Kidney glomerular epithelial cell (primary cell): ENCODE measurements around the gene SPIB.
"Not testable (repeated sequence)": the region's sequence is repeated elsewhere in the genome, so short reads cannot be mapped to it uniquely, and the experiment has no call there.

Source experiments
- DNase-seq: peaks from one replicate; lab custom pipeline; 2025; lab: John Stamatoyannopoulos, UW

SPIB gene

GRCh38 chr19:50468818-50469217 is 50.1 kb downstream of the SPIB start:
- no peak for DNase-seq

- not testable (repeated sequence) for DNase-seq
Observed at GRCh38 chr19:50473336-50473735, 54.6 kb downstream of the SPIB start.

- DNase-seq: no peak
Observed at GRCh38 chr19:50475101-50475568, 56.4 kb downstream of the SPIB start.

- DNase-seq: no peak
Observed at GRCh38 chr19:50475736-50476223, 57.0 kb downstream of the SPIB start.

GRCh38 chr19:50476224-50476906 is 57.6 kb downstream of the SPIB start, which contains the start of the genes EMC10 and GARIN5A:
TSS of gene EMC10 (plus strand) at chr19:50476507. CDS start at chr19:50476545, 38 bp downstream.
TSS of gene GARIN5A (minus strand) at chr19:50476848. CDS start at chr19:50476388, 460 bp downstream.
- peak; percentile 88 for DNase-seq

GRCh38 chr19:50476907-50477238 is 58.1 kb downstream of the SPIB start:
- no peak for DNase-seq

- DNase-seq: no peak
Observed at GRCh38 chr19:50477751-50478515, 59.2 kb downstream of the SPIB start.

- DNase-seq: no peak
Observed at GRCh38 chr19:50478901-50479715, 60.4 kb downstream of the SPIB start.

- no peak for DNase-seq
Observed at GRCh38 chr19:50479761-50480251, 61.1 kb downstream of the SPIB start.

- DNase-seq: no peak
Observed at GRCh38 chr19:50480281-50481111, 61.8 kb downstream of the SPIB start.
